Measurements from ENCODE around the gene WNT7B. TPM values are rescaled to one million over a fixed set of nuclear protein-coding genes. Genes with fewer than 3 reads are reported as not detected.

WNT7B gene
- total RNA-seq, 1 experiment from 2014 or later: 0.57 TPM

DNA sequence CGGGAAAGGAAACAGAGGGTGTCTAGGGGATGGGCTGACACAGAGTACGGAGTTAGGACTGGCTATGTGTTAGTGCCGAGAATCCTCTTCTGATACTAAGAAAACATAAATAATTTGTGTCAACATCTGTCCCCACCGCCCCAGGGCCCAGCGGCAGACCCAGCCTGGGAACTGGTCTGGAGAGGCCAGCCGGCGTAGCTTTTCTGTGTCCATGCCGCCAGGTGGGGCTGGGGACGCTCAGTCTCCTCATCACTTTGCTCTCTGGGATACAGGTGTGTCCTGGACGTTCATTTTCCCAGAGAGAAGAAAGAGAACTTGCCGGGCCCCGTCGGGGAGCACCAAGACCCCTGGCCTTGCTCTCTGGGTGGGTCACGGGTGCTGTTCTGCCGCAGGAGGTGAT lies 54.7 kb downstream of the WNT7B start:
- DNase-seq: peak; percentile 58 to 69
- intact Hi-C loops (cut with micrococcal nuclease; ENCODE audit: unreplicated experiment): no loop called here
- CTCF ChIA-PET: interaction anchor here (0.6 to 1.3 kb wide), 3 partner anchors 20 to 47 kb away, joined by 3 read pairs; no protein-coding TSS in a partner anchor

DNA sequence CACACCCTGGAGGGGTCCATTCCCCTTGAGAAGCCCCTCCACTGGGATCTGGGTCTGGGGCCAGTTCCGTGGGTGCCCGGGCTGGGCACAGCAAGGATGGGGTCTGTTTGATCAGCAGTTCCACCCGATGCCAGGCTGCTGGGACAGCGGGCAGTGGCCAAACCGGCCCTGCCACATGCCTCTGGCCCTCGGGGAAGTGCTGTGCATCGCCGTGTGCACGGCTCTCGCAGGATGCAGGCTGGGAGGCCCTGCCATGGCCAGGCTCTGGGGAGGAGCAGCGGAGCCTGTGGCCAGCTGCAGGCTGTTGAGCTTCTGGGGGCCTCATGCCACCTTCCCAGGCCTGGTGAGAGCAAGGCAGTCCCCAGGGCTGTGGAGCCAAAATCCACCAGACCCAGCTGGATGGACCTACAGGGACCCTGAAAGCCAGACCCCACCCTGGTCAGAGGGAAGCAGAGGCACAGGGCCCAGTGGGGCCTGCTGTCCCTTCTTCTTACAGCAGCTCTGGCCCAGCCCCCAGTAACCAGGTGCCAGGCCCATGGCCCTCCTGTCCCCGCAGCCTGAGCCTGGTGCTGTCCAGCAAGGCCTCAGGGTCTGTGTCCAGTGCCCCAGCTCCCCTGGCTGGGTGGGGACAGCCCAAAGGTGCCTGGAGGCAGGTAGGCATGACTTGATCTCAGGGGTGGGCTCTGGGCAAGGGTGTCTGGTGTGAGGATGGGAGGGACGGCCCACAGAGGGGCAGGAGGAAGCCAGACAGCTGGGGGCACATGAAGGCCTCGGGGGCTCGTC lies 57.3 kb downstream of the WNT7B start:
- no peaks in the 10 kb centered on the region for H3K4me1 ChIP-seq
- H3K27ac Mint-ChIP-seq (ENCODE audit: unreplicated experiment): no peak overlapping the region
- ChIA-PET POLR2A (no interaction called here), CTCF (no interaction called here)
- BruUV-seq (replicated peaks): no TSS peak
- no peak overlapping the region for H3K4me3 Mint-ChIP-seq (ENCODE audit: unreplicated experiment)
- H3K27me3 ChIP-seq (replicated peaks; ENCODE audit: control insufficient read depth, insufficient read depth, low read length): no peaks in the 10 kb centered on the region; the same call in 1 of the 2 replicates
- no peak for DNase-seq
- no peaks in the 10 kb centered on the region for H3K36me3 Mint-ChIP-seq (ENCODE audit: insufficient read depth, unreplicated experiment)
- no peak overlapping the region for H3K4me3 ChIP-seq (ENCODE audit: low read depth, low read length)
- intact Hi-C loops (cut with micrococcal nuclease; ENCODE audit: unreplicated experiment): no loop called here
- TF ChIP-seq, protein P1, sequence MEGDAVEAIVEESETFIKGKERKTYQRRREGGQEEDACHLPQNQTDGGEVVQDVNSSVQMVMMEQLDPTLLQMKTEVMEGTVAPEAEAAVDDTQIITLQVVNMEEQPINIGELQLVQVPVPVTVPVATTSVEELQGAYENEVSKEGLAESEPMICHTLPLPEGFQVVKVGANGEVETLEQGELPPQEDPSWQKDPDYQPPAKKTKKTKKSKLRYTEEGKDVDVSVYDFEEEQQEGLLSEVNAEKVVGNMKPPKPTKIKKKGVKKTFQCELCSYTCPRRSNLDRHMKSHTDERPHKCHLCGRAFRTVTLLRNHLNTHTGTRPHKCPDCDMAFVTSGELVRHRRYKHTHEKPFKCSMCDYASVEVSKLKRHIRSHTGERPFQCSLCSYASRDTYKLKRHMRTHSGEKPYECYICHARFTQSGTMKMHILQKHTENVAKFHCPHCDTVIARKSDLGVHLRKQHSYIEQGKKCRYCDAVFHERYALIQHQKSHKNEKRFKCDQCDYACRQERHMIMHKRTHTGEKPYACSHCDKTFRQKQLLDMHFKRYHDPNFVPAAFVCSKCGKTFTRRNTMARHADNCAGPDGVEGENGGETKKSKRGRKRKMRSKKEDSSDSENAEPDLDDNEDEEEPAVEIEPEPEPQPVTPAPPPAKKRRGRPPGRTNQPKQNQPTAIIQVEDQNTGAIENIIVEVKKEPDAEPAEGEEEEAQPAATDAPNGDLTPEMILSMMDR (IDR thresholded peaks at IDR 0.05; ENCODE audit: insufficient read depth in 1 of 2, low read depth in 1 of 2, low read length in 1 of 2, severe bottlenecking in 1 of 2, unreplicated experiment in 1 of 2): no peak
- H3K36me3 ChIP-seq (ENCODE audit: control insufficient read depth, insufficient read depth, low read length): no peaks in the 10 kb centered on the region
- H3K4me1 Mint-ChIP-seq (ENCODE audit: low read depth, unreplicated experiment): no peaks in the 10 kb centered on the region
- H3K27me3 Mint-ChIP-seq (ENCODE audit: insufficient read depth, unreplicated experiment): no peaks in the 10 kb centered on the region
- H3K9me3 Mint-ChIP-seq (ENCODE audit: unreplicated experiment): peaks cover under 1% of the 10 kb centered on the region
- H3K9me3 ChIP-seq: no peaks in the 10 kb centered on the region

More for the DNA sequence above, 54.7 kb downstream of the WNT7B start:
- H3K9me3 Mint-ChIP-seq (ENCODE audit: unreplicated experiment): no peaks in the 10 kb centered on the region
- no peaks in the 10 kb centered on the region for H3K4me1 Mint-ChIP-seq (ENCODE audit: low read depth, unreplicated experiment)
- H3K4me3 ChIP-seq (ENCODE audit: low read depth, low read length): no peak overlapping the region
- TF ChIP-seq, protein P1 (IDR thresholded peaks at IDR 0.05; ENCODE audit: insufficient read depth in 1 of 2, low read depth in 1 of 2, low read length in 1 of 2, severe bottlenecking in 1 of 2, unreplicated experiment in 1 of 2): peak; percentile 8 to 67
- no peaks in the 10 kb centered on the region for H3K9me3 ChIP-seq
- H3K4me1 ChIP-seq: no peaks in the 10 kb centered on the region
- H3K27ac Mint-ChIP-seq (ENCODE audit: unreplicated experiment): no peak overlapping the region
- POLR2A ChIA-PET: no interaction called here
- no peaks in the 10 kb centered on the region for H3K27me3 Mint-ChIP-seq (ENCODE audit: insufficient read depth, unreplicated experiment)
- BruUV-seq (replicated peaks): no TSS peak
- H3K36me3 Mint-ChIP-seq (ENCODE audit: insufficient read depth, unreplicated experiment): no peaks in the 10 kb centered on the region
- no peak overlapping the region for H3K4me3 Mint-ChIP-seq (ENCODE audit: unreplicated experiment)
- no peaks in the 10 kb centered on the region for H3K36me3 ChIP-seq (ENCODE audit: control insufficient read depth, insufficient read depth, low read length)
- no peaks in the 10 kb centered on the region; the same call in 1 of the 2 replicates for H3K27me3 ChIP-seq (replicated peaks; ENCODE audit: control insufficient read depth, insufficient read depth, low read length)

DNA sequence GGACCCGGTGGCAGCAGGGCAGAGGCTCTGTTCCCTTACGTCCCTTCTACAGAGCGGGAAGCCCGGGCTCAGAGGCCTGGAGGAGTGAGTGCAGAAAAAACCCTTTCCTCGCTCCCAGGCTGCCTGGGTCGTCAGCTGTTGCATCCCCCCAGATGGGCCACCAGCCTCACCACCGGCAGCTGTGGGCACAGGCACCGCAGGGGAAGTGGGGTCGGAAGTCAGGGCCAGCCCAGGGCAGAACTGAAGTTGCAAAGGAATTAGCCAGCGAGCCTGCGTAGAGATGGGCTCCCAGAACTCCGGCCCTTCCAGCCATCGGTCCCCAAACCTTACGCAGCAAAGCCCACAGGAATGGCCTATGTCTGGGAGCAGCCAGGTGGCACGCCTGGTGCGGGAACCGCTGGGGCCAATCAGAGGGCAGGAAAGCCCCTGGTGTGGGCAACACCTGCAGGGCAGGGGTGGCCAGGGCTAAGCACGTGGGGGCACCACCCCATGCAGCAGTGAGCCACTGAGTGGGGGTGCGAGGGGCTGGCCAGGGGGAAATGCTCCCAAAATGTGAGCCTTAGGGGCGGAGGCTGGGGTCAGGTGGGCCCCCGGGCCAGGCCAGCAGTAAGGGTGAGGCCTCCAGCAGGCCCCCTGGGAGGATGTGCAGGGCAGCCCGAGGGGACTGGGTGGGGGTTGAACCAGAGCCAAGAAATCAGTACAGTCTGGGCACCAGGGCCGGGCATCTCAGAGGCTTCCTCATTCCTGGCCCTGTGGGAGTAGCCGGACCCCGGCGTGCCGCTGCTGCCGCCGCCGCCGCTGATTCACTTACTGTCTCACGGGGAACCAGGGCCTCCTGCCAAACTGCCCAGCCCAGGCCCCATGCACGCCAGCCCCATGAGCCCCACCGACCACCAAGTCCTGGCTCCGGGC lies 58.2 kb downstream of the WNT7B start:
- Histone ChIP-seq H3K27me3 (replicated peaks; ENCODE audit: control insufficient read depth, insufficient read depth, low read length) (no peaks in the 10 kb centered on the region; the same call in 1 of the 2 replicates), H3K4me1 (no peaks in the 10 kb centered on the region), H3K4me3 (ENCODE audit: low read depth, low read length) (no peak overlapping the region), H3K36me3 (ENCODE audit: control insufficient read depth, insufficient read depth, low read length) (no peaks in the 10 kb centered on the region), H3K9me3 (peaks cover 5% of the 10 kb centered on the region; the same call in 1 of the 2 replicates)
- peaks cover 10% of the 10 kb centered on the region for H3K9me3 Mint-ChIP-seq (ENCODE audit: unreplicated experiment)
- H3K27me3 Mint-ChIP-seq (ENCODE audit: insufficient read depth, unreplicated experiment): no peaks in the 10 kb centered on the region
- intact Hi-C loops (cut with micrococcal nuclease; ENCODE audit: unreplicated experiment): no loop called here
- H3K27ac Mint-ChIP-seq (ENCODE audit: unreplicated experiment): no peak overlapping the region
- no TSS peak for BruUV-seq (replicated peaks)
- no peaks in the 10 kb centered on the region for H3K36me3 Mint-ChIP-seq (ENCODE audit: insufficient read depth, unreplicated experiment)
- no peak for DNase-seq
- CTCF ChIA-PET: no interaction called here
- no peaks in the 10 kb centered on the region for H3K4me1 Mint-ChIP-seq (ENCODE audit: low read depth, unreplicated experiment)
- no peak overlapping the region for H3K4me3 Mint-ChIP-seq (ENCODE audit: unreplicated experiment)
- POLR2A ChIA-PET: no interaction called here
- TF ChIP-seq, protein P1 (IDR thresholded peaks at IDR 0.05; ENCODE audit: insufficient read depth in 1 of 2, low read depth in 1 of 2, low read length in 1 of 2, severe bottlenecking in 1 of 2, unreplicated experiment in 1 of 2): no peak

Data from Caco-2 (cell line).